VCaP (cell line): ENCODE data around the gene SYT1.

Experiments
- H3K27ac ChIP-seq: fragments of 450-650 bp; 2 replicates; pipeline ENCODE4 v1.5.1; 2017
- CTCF ChIP-seq: fragments of 450-650 bp; conservative IDR thresholded peaks from 2 replicates; pipeline ENCODE4 v1.5.1; 2017; ENCODE audit warnings: mild to moderate bottlenecking, moderate library complexity

The SYT1 gene

GRCh38 chr12:79433465-79434072 lies 569.0 kb downstream of the SYT1 start:
- no peak overlapping the region for H3K27ac ChIP-seq

GRCh38 chr12:79434561-79434960 lies 570.0 kb downstream of the SYT1 start:
- no peak for TF ChIP-seq CTCF
- no peak overlapping the region for H3K27ac ChIP-seq

More at GRCh38 chr12:79433465-79434072, 569.0 kb downstream of the SYT1 start:
- TF ChIP-seq CTCF, result no peak

DNA sequence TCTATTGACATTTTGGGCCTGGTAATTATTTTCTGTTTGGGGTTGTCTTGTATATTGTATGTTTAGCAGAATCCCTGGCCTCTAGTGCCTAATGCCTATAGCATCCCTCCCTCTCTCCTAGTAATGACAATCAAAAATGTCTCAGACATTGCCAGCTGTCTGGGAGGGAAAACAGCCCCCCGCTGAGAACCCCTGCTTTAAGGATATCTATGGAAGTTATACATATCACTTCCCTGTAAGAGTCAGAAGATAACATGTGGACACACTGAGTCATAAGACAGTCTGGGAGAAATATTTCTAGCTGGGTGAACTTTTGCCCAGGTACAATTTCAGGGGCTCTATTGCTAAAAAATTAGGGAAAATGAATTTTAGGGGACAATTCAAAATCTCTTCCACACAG lies 571.2 kb downstream of the SYT1 start:
- no peak overlapping the region for H3K27ac ChIP-seq
- no peak for TF ChIP-seq CTCF

- H3K27ac ChIP-seq, result no peak overlapping the region
- no peak for TF ChIP-seq CTCF
These were observed 574.1 kb downstream of the SYT1 start for GRCh38 chr12:79438480-79439174.

DNA sequence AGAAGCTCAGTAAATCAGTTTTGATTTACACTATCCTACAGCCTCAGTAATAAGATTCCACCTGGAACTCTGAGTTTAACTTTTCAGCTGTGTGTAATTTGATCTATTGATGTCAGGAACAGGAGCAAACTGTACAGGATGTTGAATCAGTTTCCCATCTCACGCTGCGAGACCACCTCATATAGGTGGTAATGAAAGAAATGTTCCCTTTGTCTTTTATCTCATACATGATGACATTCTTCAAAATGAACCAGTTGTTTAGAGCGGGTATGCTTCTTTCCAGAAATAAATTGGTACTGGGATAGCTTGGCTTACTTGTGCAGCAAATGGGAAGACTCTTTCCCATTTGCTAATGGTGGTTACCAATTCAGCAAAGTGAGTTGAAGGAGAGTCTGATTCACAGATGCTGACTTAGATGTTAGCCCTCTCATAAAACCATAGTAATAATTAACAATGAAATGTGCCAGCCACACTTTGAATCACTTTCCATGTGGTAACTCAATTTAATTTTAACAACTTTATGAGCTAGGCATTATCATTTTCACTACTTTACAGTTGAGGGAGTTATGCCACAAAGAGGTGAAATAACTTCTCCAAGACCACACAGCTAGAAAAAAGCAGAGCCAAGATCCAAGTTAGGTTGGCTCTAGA lies 574.7 kb downstream of the SYT1 start:
- H3K27ac ChIP-seq, result no peak overlapping the region
- TF ChIP-seq CTCF, result no peak

DNA sequence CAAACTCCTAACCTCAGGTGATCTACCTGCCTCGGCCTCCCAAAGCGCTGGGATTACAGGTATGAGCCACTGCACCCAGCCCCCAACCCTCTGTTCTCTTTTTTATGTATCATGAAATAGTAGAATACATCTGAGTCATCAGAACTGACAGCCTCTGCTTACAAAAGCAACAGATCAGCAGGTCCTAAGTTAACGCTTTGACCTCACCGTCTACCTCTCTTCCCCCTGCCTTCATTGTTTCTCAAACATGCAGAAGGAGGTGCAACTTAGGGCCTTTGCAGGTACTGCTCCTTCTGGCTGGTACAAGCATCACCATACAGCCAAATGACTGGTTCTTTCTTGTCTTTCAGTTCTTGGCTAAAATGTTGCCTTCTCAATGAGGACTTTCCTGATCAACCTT lies 577.0 kb downstream of the SYT1 start:
- no peak overlapping the region for H3K27ac ChIP-seq
- no peak for TF ChIP-seq CTCF

DNA sequence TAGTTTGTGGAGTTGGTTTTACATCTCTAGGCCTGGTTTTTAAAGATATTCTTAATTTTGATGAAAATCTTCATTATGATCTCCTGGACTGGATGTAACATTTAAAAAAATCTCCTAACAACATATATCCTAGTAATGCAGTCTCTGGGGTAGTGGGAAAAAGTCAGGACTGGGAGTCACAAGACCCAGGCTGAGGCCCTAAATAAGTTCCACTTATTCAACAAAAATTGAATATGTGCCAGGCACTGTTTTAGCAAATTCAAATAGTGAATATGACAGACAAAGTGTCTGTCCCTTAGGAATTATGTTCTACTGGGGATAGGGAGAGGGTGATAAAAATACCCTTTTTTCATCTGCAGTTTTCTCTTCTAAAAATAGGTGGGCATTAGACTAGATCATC lies 577.8 kb downstream of the SYT1 start:
- TF ChIP-seq CTCF, result no peak
- H3K27ac ChIP-seq, result no peak overlapping the region
